HG03196 (cell line): ENCODE results near the gene ABLIM1.

Source experiments
- ATAC-seq: cut with Tn5 transposase; IDR thresholded peaks from one replicate; pipeline ENCODE4 v1.9.1; 2021; ENCODE audit not compliant: unreplicated experiment

The ABLIM1 gene

DNA sequence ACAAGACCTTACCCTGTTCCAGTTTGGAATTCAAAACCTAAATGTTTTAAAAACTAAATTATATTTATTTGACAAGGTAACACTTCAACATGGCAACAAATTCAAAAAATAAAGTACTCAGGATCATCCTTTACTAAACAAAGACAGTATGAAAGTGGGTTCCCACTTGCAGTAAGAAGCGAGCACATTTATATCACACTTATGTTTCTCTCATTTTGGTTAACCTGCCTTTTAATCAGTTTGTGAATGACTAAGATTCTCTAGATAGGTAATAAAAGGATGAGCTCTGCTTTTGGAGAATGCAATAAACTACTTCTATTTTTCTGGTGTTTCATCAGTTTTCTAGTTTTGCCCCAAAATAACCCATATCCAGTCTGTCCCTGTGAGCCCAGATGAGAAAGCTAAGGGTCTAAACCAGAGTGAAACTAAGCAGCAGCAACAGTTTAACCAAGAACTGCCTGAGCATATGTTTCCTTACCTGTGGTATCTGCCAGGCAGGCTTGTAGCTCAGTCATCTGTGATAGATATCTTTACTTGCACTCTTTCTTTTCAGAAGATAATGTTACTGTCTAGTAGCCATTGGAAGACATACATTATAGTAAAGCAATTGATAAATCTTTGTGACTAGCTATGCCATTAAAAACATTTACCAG is 64.1 kb downstream of the ABLIM1 start:
- no peak for ATAC-seq

DNA sequence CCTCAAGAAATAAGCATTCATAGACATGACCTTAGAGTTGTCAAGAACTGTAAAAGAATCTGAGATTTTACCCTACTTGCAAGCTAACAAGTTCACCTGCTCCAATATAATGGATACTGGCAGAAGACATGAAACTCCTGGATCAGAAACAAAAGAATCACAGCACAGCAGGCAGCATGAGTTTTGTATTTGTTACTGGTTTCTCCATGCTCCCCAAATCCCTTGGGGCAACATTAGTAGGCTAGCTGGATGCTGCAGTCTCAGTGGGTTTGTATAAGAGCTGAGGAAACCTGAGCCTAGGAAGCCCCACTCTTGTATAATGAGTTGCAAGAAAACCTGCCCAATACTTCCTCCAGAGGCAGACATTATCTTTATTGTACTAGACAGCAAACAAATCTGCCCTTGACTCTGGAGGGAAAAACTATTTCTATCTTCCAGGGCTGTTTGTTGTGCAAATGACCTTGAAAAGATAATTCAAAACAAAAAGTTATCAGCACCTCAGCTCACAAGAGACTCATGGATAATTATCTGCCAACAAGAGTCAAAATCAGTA is 64.8 kb downstream of the ABLIM1 start:
- ATAC-seq: no peak

DNA sequence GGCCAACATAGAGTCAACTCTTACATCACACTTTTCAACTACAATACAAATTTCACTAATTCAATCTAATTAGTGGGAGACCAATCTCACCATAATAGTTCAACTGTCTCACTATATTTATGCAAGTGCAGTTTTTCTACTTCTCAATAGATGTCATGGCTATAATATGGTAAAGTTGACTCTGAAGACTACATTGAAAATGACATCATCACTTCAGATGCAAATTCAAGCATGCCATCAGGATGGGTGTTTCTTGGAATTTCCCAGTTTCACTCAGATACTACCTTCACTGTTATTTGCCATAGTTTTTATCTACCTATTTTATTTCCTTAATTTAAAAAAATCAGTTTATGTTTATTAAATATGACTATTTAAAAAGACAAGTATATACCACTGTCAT is 67.1 kb downstream of the ABLIM1 start:
- no peak for ATAC-seq

- ATAC-seq: no peak
Measured at GRCh38 chr10:114584419-114584818, 73.7 kb downstream of the ABLIM1 start.

DNA sequence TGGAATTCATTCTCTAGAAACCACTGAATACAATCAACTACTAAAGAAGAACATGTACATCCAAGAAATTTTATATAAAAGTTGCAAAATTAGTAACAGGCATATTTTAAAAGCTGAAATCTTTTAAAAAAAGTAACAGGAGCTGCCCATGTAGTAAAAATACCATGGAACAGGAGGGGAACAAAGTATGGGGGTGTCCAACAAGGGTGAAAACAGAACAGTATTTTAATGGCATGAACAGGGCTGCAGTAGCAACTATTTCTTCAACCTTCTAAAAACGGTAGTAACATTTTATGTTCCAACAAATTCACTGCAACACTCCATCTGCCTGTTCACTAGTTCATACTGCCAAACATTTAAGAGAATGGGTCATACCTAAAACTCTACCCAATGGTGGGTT is 77.0 kb downstream of the ABLIM1 start:
- no peak for ATAC-seq

DNA sequence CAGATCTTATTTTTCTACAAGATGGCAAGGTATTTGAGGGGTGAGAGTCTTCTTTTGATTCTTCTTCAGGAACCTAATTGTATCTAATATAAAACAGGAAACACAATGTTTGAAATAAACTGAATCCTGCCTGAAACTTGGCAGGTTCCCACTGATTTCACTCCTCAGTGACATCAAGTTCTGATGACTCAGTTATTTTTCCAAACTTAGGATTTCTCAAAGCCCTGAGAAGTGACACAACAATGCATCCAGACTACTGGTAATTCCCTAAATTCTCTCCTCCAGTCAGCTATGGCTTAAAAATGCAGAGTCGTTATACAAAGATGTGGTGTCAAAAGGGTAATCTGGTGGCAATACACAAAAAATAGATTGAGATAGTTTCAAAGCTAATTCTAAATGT is 80.9 kb downstream of the ABLIM1 start:
- no peak for ATAC-seq

DNA sequence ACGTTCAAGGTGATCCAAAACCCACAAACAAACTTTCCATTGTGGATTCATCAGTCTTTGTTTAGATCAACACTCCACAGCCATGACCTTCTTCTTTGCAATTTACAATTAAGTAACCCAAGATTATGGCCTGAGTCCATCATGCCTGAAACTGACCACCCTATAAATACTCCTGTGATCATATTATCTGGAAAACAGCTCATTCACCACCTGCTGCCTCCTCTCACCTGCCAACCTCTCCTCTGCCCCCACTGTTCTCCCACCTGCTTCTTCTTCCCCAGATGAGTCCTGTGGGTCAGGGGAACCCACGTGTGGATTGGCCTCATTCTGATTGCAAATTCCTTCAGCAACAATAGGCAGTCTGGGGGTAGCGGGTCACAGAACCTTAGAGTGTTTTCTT is 81.4 kb downstream of the ABLIM1 start:
- no peak for ATAC-seq

DNA sequence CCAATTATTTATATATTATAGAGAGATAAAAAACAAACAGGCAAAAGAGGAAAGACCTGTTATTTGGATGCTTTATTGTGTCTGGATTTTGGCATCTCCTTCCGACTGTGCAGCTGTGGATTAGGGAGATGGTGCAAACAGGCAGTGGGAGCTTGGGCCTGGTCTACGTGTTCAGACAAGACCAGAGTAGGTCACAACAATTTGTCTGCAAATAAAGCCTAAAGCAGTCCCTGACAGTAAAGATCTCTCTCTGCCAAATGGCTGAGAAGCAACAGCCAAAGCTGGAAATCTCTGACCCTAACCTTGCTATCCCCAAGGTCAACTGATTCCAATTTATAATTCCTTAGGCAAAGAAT is 82.0 kb downstream of the ABLIM1 start:
- no peak for ATAC-seq

DNA sequence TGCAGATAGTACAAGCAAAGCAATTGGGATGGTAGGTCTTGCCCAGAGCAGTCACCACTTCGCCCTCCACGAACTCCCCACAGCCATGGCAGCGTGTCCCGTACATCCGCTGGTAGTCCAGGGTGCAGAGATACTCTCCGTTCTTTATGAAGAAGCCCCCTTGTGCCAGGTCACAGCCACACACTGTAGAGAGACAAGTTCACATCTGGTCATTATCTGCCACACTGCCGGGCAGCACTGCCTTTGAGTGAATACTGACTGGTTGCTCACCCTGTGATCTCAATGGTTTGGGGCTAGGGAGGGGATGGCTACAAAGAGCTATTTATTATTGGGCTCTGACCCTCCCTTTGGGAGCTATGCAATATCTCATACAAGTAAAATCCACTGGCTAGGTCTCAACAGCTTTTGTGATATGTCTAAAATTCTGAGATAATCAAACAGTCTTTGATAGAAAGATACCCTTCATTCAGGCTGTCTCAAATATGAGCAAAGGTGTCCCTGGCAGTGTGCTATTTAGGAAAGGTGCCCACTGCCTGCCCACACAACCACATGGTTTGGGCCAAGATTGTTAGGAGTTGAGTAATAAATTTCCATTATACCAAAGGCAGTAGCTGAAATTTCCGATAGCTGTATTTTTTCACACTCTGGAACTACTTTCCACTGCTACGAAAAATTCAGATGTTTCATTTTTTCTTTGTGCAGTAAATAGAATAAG is 82.5 kb downstream of the ABLIM1 start:
- ATAC-seq: no peak

DNA sequence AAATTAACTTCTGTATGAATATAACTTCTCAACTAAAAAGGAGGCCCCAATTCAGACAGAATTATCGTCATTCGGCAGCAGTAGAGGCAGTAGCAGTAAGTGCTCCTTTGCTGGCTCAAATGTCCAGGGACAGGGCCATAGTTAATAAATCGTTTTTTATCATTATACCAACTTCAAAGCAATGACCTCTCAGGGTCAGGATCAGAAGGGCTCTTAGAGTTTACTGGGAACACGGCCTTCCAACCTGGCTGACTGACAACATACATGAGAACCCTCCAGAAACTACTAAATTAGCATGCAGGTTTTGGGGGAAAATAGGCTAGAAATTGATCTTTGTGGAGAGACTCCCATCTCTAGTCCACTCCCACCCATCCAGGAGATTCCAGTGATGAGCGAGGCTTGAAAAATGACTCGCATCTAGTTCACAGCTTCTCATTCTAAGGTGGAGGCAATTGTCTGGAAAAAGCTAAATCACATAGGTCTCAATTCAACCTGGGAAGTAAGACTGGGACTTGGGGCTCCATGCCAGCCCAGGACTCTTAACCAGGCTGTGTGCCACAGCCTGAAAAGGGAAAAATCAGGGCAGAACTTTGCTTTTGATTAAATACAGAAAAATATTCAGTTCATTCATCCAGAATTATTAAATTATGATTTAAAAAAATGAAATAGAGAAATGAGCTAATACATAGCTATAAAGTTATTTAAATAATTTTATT is 84.6 kb downstream of the ABLIM1 start:
- ATAC-seq: no peak

DNA sequence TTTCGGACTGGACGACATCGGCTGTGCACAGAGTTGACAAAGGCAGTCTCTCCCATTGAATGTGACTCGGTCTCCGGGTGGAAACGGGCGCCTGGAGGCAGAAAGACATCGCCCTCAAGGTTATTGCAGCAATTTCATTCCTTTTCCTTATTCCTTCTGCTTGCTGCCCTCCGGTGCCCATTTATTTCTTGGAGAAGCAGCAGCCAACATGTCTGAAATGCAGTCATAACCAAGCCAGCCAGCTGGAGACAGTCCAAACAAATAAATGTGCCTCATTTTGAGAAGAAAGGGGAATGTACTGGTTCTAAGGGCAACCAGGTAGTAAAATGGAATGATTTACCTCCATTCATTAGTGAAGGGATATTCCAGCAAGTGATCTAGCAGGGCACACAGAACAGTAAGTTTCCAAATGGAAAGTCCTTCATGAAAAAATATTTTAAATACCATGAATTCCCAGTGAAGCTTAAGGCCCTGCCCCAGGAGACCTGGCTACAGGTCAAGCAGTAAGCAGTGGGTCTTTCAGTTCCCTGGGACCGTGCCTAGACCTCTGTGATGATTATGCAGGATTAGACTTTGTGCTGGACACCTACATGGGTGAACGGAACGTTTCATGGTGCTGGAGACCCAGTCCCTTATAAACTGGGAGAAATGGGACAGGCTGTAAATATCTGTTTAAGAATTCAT is 86.6 kb downstream of the ABLIM1 start:
- no peak for ATAC-seq

DNA sequence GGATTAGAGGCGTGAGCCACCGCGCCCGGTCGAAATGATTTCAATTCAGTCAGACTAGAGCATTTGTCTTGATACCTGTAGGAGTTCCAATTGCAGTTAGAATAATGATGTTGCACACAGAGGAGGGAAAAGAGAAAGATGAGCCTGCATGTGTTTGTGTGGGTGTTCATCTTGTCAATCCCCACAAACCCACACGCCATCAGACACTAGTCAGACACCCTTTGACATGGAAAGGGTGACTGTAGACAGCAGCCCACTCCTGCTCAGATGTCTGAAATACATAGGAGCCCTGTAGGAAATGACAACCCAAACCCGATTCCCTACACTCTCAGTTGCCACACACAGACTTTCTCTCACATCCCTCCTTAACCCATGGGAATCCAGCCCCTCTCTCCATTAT is 92.0 kb downstream of the ABLIM1 start:
- no peak for ATAC-seq

GRCh38 chr10:114565066-114565465 is 93.0 kb downstream of the ABLIM1 start:
- no peak for ATAC-seq

GRCh38 chr10:114561008-114561523 is 97.0 kb downstream of the ABLIM1 start:
- ATAC-seq: no peak

GRCh38 chr10:114560144-114560543 is 97.9 kb downstream of the ABLIM1 start:
- ATAC-seq: no peak

GRCh38 chr10:114559636-114560035 is 98.4 kb downstream of the ABLIM1 start:
- no peak for ATAC-seq

DNA sequence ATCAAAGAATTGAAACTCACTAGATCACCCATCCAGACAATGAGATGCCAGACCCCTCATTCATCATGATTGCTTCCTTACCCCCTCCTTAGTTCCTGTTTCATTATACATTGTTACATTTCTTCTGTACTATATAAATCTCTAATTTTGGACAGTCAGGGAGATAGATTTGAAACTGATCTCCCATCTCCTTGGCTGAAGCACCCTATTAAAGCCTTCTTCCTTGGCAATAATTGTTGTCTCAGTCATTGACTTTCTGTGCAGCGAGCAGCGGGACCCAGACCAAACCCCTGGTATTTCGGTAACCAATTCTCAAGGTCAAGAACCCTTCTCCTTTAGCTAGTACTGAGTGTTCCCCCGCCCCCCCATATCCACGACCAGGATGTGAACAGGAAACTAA is 100.2 kb downstream of the ABLIM1 start:
- no peak for ATAC-seq

GRCh38 chr10:114556236-114557122 is 101.6 kb downstream of the ABLIM1 start:
- no peak for ATAC-seq

DNA sequence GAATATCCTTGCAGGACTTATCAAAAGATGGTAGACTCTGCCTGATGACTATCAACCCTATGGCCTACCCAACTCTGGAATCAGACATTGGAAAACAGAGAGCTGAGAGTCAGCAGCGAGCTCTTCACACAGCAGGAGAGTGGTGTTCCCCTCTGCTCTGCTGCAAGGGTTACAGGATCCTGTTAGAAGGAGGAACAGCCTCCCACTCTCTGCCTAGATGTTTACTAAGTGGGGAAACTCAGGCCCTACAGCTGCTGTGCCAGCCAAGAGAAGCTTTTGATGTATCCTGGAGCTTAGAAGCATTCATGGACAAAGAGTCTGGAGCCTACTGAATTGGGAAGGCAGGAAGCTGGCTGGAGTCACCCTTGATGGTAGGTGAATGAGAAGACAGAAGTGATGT is 104.6 kb downstream of the ABLIM1 start:
- no peak for ATAC-seq

DNA sequence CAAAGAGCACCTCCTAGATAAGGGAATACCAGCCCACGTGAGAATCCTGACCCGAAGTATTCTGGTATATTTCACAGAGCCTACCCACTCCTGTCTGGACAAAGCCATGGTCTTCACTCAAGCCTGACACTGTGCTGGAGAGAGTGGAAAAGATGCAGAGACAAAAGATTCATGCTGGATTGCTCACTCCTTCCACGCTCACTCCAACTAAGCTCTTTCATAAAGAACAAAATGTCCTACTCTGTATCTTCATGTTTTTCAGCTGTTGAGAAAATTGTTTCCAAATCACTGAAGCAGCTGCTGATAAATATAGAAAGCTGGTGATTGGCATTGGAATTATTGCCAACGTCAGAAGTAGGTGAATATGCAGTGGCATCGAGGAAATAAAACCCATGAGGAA is 106.0 kb downstream of the ABLIM1 start:
- ATAC-seq: no peak
